ENCODE results near the gene TET2.

DNA sequence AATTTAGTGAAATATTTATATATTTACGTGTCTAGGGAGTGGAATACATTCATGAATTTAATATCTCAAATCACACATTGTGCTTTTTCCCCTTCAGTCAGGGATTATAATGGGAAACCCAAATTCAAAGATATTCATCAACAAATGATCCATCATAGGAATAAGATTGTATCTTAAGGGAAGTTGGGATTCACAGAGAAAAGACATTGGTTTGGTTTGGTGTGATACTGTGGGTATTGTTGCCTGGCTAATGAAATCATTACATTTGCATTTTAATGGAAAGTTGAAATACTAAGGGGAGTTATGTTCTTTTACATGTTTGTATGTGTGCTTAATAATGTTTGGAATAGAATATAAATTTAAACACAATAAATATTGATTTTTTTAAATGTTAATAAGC is 1.7 kb downstream of the TET2 start:
- no peak for TF ChIP-seq CTCF (IDR thresholded peaks at IDR 0.05)
- no peak for TF ChIP-seq POLR2A (IDR thresholded peaks at IDR 0.05)
